HL-60 (cell line): ENCODE results near the gene DDX17.

Source experiments
- DNase-seq, 2 experiments: peaks; one replicate each; pipeline ENCODE4 v3.0.0-alpha.2; 2010 to 2020; ENCODE audit warnings: low read depth in 1 of 2, low spot score in 1 of 2
- H3K27ac ChIP-seq: fragments of 250-450 bp; sonication (Bioruptor Pico); replicated peaks from 2 replicates; pipeline ENCODE4 v1.5.1; 2020; ENCODE audit warnings: mild to moderate bottlenecking, moderate library complexity
- H3K27me3 ChIP-seq: fragments of 250-450 bp; sonication (Bioruptor Pico); 2 replicates; pipeline ENCODE4 v1.5.1; 2021; ENCODE audit warnings: mild to moderate bottlenecking, moderate library complexity; ENCODE audit not compliant: insufficient read depth, poor library complexity, severe bottlenecking
- H3K4me3 ChIP-seq: replicated peaks from 2 replicates; pipeline ENCODE4 v1.5.1; 2011; ENCODE audit warnings: mild to moderate bottlenecking, control low read depth, low read length; ENCODE audit not compliant: insufficient read depth
- CTCF ChIP-seq: IDR thresholded peaks from one replicate; pipeline ENCODE4 v1.5.1; 2011; ENCODE audit warnings: low read length, control low read depth, inconsistent platforms; ENCODE audit not compliant: insufficient read depth
- GABPA ChIP-seq: IDR thresholded peaks from 2 replicates; pipeline ENCODE4 v1.6.1; 2012; ENCODE audit warnings: low read depth
- POLR2AphosphoS5 ChIP-seq: IDR thresholded peaks from 2 replicates; pipeline ENCODE4 v1.6.1; 2012; ENCODE audit warnings: low read depth
- REST ChIP-seq: IDR thresholded peaks from 2 replicates; pipeline ENCODE4 v1.6.1; 2012; ENCODE audit warnings: low read depth; ENCODE audit not compliant: insufficient replicate concordance
- SPI1 ChIP-seq: IDR thresholded peaks from 2 replicates; pipeline ENCODE4 v1.6.1; 2012; ENCODE audit warnings: low read depth, mild to moderate bottlenecking, borderline replicate concordance

DDX17 gene

DNA sequence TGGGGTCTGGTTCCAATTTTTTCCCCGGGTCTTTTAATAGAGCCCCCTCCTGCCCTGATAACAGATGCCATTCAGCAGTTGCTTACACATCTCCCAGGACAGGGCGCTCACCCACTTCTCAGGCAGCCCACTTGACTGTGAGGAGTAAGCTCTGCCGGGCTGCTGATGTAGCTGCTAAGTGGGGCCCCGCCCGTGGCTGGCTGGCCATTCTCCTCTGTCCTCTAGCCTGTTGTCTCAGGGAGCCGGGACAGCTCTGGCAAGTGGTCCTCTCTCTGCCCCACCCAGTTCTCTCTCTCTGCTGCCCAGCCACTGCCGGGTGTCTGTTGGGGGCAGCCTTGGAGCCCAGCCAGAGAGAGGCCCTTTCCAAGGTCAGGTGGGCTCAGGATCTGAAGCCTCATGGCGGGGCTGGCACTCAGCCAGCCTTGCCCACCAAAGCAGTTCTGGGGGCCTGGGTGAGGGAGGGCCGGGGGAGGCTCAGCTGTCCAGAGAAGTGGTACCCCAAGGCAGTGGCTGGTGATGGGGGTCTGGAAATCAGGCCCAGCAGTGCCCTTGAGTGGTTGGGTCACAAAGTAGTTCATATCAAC, 60.0 kb downstream of the DDX17 start:
- no peak overlapping the region for H3K4me3 ChIP-seq
- TF ChIP-seq POLR2AphosphoS5 (no peak), REST (no peak), SPI1 (no peak), CTCF (no peak), GABPA (no peak)
- DNase-seq = no peak
- peaks cover 32% of the 10 kb centered on the region for H3K27me3 ChIP-seq
- H3K27ac ChIP-seq = no peak overlapping the region

DNA sequence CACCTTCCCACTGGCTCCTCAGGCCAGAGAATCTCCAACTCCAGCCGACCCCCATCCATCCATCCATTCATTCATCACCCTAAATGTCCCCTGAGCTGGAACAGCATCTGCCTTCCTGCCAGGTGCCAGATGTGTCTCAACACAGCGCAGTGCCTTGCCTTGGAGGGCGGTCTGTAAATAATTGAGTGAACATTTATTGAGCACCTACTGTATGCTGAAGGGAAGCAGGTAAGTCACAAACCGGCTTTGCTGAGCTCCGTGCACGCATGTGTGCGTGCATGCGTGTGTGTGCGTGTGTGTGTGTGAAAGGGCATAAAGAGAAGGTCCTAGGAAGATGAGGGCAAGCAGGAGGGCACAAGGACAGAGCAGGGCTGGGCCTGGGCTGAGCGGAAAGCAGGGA, 61.3 kb downstream of the DDX17 start:
- no peak overlapping the region for H3K4me3 ChIP-seq
- no peak for DNase-seq
- H3K27me3 ChIP-seq = peaks cover 20% of the 10 kb centered on the region
- TF ChIP-seq GABPA (no peak), CTCF (no peak), POLR2AphosphoS5 (no peak), SPI1 (no peak)
- no peak overlapping the region for H3K27ac ChIP-seq

DNA sequence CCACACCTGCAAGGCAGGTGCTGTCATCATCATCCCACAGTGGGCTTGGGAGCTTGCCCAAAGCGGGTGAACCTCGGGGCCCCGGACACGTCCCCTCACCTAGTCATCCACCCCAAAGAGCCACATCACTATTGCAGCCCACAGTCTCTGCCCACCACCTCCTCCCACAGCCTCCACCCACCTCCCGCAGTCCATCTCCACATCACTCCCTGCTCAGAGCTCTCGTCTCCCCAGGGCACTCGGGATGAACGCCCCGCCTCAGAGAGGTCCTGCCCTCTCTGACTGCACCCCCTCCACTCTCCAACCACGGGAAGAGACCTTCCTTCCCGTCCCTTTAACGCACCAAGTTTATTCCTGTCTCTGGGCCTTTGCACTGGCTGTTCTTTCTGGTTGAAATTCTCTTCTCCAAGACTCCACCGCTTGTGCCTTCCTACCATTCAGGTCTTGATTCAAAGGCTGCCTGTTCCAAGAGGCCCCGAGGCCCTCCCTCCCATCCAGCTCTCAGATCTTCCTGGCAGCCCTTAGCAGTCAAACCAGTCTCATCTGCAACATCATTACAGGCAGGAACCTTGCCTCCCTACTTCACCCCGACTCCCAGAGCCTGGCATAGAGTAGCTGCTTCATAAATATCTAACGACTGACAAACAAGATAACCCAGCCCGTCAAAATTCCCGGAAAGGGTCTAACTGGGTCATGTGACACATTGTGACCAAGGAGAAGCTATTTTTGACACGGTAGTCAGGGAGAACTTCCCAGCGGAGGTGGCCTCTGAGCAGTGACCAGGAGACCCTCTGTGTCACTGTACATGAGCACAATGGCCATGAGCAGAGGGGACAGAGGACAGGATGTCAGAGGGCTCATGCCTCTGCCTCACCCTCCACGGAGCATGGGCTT, 62.2 kb downstream of the DDX17 start:
- no peak for TF ChIP-seq POLR2AphosphoS5
- TF ChIP-seq REST = no peak
- TF ChIP-seq SPI1 = no peak
- Histone ChIP-seq H3K4me3 (no peak overlapping the region), H3K27ac (no peak overlapping the region), H3K27me3 (peaks cover 16% of the 10 kb centered on the region)
- no peak for DNase-seq

DNA sequence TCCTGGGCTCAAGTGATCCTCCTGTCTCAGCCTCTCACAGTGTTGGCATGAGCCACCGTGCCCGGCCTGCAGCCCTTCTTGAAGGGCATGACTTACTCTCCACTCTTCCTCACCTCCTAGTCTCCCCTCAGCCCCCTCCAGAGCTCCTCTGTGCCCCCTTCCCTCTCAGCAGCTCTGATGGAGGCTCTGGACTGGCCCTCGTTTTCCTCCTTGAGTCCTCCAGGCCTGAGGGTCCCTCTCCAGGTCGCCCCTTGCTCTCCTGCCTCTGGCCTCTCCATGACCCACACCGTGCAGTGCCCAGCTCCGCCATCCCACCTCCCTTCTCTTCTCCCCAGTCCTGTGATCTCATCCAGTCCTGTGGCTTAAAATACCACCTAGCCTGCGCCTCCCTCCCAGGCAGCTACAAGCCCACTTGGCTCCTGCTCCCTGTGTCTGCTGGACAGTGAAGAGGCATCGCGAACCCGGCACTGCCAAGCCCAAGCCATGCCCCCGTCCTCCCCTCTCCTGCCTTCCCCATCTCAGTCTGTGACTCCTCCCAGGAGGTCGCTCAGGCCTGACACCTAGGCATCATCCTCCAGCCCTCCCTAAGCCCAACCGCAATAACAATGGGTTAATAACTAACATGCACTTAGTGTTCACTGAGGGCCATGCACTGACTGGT, 63.0 kb downstream of the DDX17 start:
- H3K27ac ChIP-seq = no peak overlapping the region
- no peak overlapping the region for H3K4me3 ChIP-seq
- DNase-seq = no peak
- peaks cover 16% of the 10 kb centered on the region for H3K27me3 ChIP-seq
- TF ChIP-seq SPI1 (no peak), REST (no peak), POLR2AphosphoS5 (no peak), GABPA (no peak), CTCF (no peak)
